ENCODE data around the gene NDUFV3.
"Not testable (repeated sequence)": the region's sequence is repeated elsewhere in the genome, so short reads cannot be mapped to it uniquely, and the experiment has no call there.

NDUFV3 gene

GRCh38 chr21:42939582-42940413 is 46.7 kb downstream of the NDUFV3 start:
- in situ Hi-C loops (cut with HindIII; ENCODE audit: low sequenced_read_pairs), result no loop called here
- TF ChIP-seq CTCF (IDR thresholded peaks at IDR 0.05; ENCODE audit: low read depth, low read length), result no peak
- H3K4me3 ChIP-seq (ENCODE audit: low read depth, low read length), result no peak overlapping the region
- peak; percentile 97 for DNase-seq (ENCODE audit: low read depth, low spot score)

- no peak overlapping the region for H3K4me3 ChIP-seq (ENCODE audit: low read depth, low read length)
- no peak for TF ChIP-seq CTCF (IDR thresholded peaks at IDR 0.05; ENCODE audit: low read depth, low read length)
- DNase-seq (ENCODE audit: low read depth, low spot score), result no peak
- in situ Hi-C loops (cut with HindIII; ENCODE audit: low sequenced_read_pairs), result no loop called here
Measured at GRCh38 chr21:42941696-42942085, 48.6 kb downstream of the NDUFV3 start.

- no peak for DNase-seq (ENCODE audit: low read depth, low spot score)
- H3K4me3 ChIP-seq (ENCODE audit: low read depth, low read length), result no peak overlapping the region
- in situ Hi-C loops (cut with HindIII; ENCODE audit: low sequenced_read_pairs), result no loop called here
- TF ChIP-seq CTCF (IDR thresholded peaks at IDR 0.05; ENCODE audit: low read depth, low read length), result no peak
Measured at GRCh38 chr21:42942244-42942643, 49.1 kb downstream of the NDUFV3 start.

GRCh38 chr21:42949094-42949755 is 56.1 kb downstream of the NDUFV3 start:
- in situ Hi-C loops (cut with HindIII; ENCODE audit: low sequenced_read_pairs); H3K4me3 ChIP-seq (ENCODE audit: low read depth, low read length); DNase-seq (ENCODE audit: low read depth, low spot score): not testable (repeated sequence)

GRCh38 chr21:42951193-42951592 is 58.1 kb downstream of the NDUFV3 start:
- in situ Hi-C loops (cut with HindIII; ENCODE audit: low sequenced_read_pairs); DNase-seq (ENCODE audit: low read depth, low spot score); H3K4me3 ChIP-seq (ENCODE audit: low read depth, low read length): not testable (repeated sequence)

- in situ Hi-C loops (cut with HindIII; ENCODE audit: low sequenced_read_pairs), result no loop called here
- no peak for TF ChIP-seq CTCF (IDR thresholded peaks at IDR 0.05; ENCODE audit: low read depth, low read length)
- H3K4me3 ChIP-seq (ENCODE audit: low read depth, low read length), result no peak overlapping the region
- DNase-seq (ENCODE audit: low read depth, low spot score), result no peak
Measured at GRCh38 chr21:42956824-42957630, 63.9 kb downstream of the NDUFV3 start.

GRCh38 chr21:42958122-42958521 is 65.0 kb downstream of the NDUFV3 start:
- in situ Hi-C loops (cut with HindIII; ENCODE audit: low sequenced_read_pairs); H3K4me3 ChIP-seq (ENCODE audit: low read depth, low read length); DNase-seq (ENCODE audit: low read depth, low spot score): not testable (repeated sequence)

GRCh38 chr21:42959728-42960127 is 66.6 kb downstream of the NDUFV3 start:
- no peak overlapping the region for H3K4me3 ChIP-seq (ENCODE audit: low read depth, low read length)
- TF ChIP-seq CTCF (IDR thresholded peaks at IDR 0.05; ENCODE audit: low read depth, low read length), result no peak
- in situ Hi-C loops (cut with HindIII; ENCODE audit: low sequenced_read_pairs), result no loop called here
- DNase-seq (ENCODE audit: low read depth, low spot score), result no peak

Measured in astrocyte of the spinal cord (primary cell).